CD4-positive, alpha-beta T cell (primary cell): ENCODE data around the gene WRNIP1. TPM values are rescaled to one million over a fixed set of nuclear protein-coding genes. Genes with fewer than 3 reads are reported as not detected.

Experiments
- ATAC-seq: fragments of 200-7000 bp; cut with Tn5 transposase; one replicate; pipeline ENCODE4 v1.10.0; 2022; ENCODE audit warnings: mild to moderate bottlenecking; ENCODE audit not compliant: poor library complexity
- CTCF ChIA-PET: fragments of 350-600 bp; sonication (Branson Sonifier 250); formaldehyde crosslinking; loops from one replicate; lab custom pipeline; 2021; ENCODE audit warnings: antibody characterized with exemption, inconsistent platforms; lab: Charles Lee
- POLR2A ChIA-PET: fragments of 350-600 bp; sonication (Branson Sonifier 250); formaldehyde crosslinking; loops from one replicate; lab custom pipeline; 2021; ENCODE audit warnings: antibody characterized with exemption, inconsistent platforms; lab: Charles Lee
- DNase-seq, 14 experiments: peaks; one replicate each; pipeline ENCODE4 v3.0.0-alpha.2; 2013 to 2020; ENCODE audit warnings: mixed read lengths in 2 of 14
- H3K27ac ChIP-seq, 2 donors: one replicate each; pipeline versions ENCODE4 v1.5.1 to v1.7.0; 2013; ENCODE audit warnings: low read length in 2 of 2, low read depth in 1 of 2, mild to moderate bottlenecking in 1 of 2
- H3K27me3 ChIP-seq, 2 experiments: 1 replicate in 1 of 2; 2 replicates in 1 of 2; pipeline versions ENCODE4 v1.6.1 to v1.7.0; 2013; ENCODE audit warnings: low read length in 2 of 2, control low read depth in 1 of 2, mild to moderate bottlenecking in 1 of 2, moderate library complexity in 1 of 2; ENCODE audit not compliant: insufficient read depth in 2 of 2, control insufficient read depth in 1 of 2
- H3K36me3 ChIP-seq: one replicate; pipeline ENCODE4 v1.6.1; 2013; ENCODE audit warnings: low read length, control low read depth; ENCODE audit not compliant: insufficient read depth
- H3K4me1 ChIP-seq: one replicate; pipeline ENCODE4 v1.6.1; 2013; ENCODE audit warnings: low read length, control low read depth; ENCODE audit not compliant: insufficient read depth
- H3K4me3 ChIP-seq: one replicate; pipeline ENCODE4 v1.5.1; 2013; ENCODE audit warnings: mild to moderate bottlenecking, low read length, moderate library complexity
- H3K9me3 ChIP-seq, 2 experiments: 1 replicate in 1 of 2; 2 replicates in 1 of 2; pipeline versions ENCODE4 v1.6.1 to v1.7.0; 2013; ENCODE audit warnings: low read length in 2 of 2, mild to moderate bottlenecking in 2 of 2, control low read depth in 1 of 2, moderate library complexity in 1 of 2; ENCODE audit not compliant: control insufficient read depth in 1 of 2, insufficient read depth in 1 of 2
- H3K27ac Mint-ChIP-seq: one replicate; pipeline ENCODE4 v1.8.0; 2020; ENCODE audit warnings: mixed read lengths
- H3K27me3 Mint-ChIP-seq: one replicate; pipeline ENCODE4 v1.8.0; 2021; ENCODE audit warnings: mixed read lengths
- H3K36me3 Mint-ChIP-seq: one replicate; pipeline ENCODE4 v1.8.0; 2021; ENCODE audit warnings: low read depth, mixed read lengths
- H3K4me1 Mint-ChIP-seq: one replicate; pipeline ENCODE4 v1.8.0; 2021; ENCODE audit warnings: low read depth, mixed read lengths
- H3K4me3 Mint-ChIP-seq: one replicate; pipeline ENCODE4 v1.8.0; 2020; ENCODE audit warnings: mild to moderate bottlenecking, mixed read lengths
- H3K9me3 Mint-ChIP-seq: one replicate; pipeline ENCODE4 v1.8.0; 2020; ENCODE audit warnings: mixed read lengths
- CTCF ChIP-seq: fragments of 200-600 bp; IDR thresholded peaks from one replicate; pipeline ENCODE4 v1.8.0; 2022; ENCODE audit warnings: antibody characterized with exemption, mild to moderate bottlenecking
- intact Hi-C, 2 experiments: fragments of 100-400 bp; cut with DNase I in 1 of 2; cut with micrococcal nuclease in 1 of 2; formaldehyde crosslinking; loops; one replicate each; pipeline versions ENCODE4 v1.15.1 to v1.9.0; 2023 to 2025; cut with DNase I, micrococcal nuclease
- total RNA-seq, 174 experiments: library from RNA in 2 of 174; stranded (reverse) in 2 of 174; gene quantifications; one replicate each; pipeline ENCODE4 v1.2.3 and lab custom pipeline; 2021 to 2026

The WRNIP1 gene
- total RNA-seq, 2 experiments from 2014 or later: 22.4 to 25.2 TPM

DNA sequence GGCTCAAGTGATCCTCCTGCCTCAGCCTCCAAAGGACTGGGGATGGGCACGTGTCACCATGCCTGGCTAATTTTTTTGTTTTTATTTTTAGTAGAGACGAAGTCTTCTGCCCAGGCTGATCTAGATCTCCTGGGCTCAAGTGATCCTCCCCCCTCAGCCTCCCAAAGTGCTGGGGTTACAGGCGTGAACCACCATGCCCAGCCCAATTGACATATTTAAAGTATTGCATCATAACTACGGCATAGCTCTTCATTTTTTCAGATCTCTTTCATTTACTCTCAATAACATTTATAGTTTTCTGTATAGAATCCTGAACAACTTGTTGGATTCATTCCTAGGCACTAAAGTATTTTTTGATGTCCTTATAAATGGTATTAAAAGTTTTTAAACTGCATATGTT lies 63.4 kb downstream of the WRNIP1 start:
- H3K27me3 Mint-ChIP-seq: no peaks in the 10 kb centered on the region
- ChIA-PET POLR2A (interaction anchor here (1.8 kb wide), 1 partner anchor 13 kb away, joined by 8 read pairs; the partner anchor contains the start of gene SERPINB1), CTCF (interaction anchor here (1.3 kb wide), 1 partner anchor 14 kb away, joined by 3 read pairs; no protein-coding TSS in a partner anchor)
- H3K4me1 Mint-ChIP-seq: peaks cover 5% of the 10 kb centered on the region
- Histone ChIP-seq H3K27me3 (no peaks in the 10 kb centered on the region), H3K4me1 (no peaks in the 10 kb centered on the region), H3K4me3 (no peak overlapping the region), H3K27ac (no peak overlapping the region), H3K36me3 (peaks cover 10% of the 10 kb centered on the region), H3K9me3 (no peaks in the 10 kb centered on the region)
- ATAC-seq: no peak
- no peak overlapping the region for H3K27ac Mint-ChIP-seq
- no peaks in the 10 kb centered on the region for H3K9me3 Mint-ChIP-seq
- intact Hi-C loops: no loop called here
- no peak for TF ChIP-seq CTCF
- peaks cover 19% of the 10 kb centered on the region for H3K36me3 Mint-ChIP-seq
- DNase-seq: no peak
- no peak overlapping the region for H3K4me3 Mint-ChIP-seq

DNA sequence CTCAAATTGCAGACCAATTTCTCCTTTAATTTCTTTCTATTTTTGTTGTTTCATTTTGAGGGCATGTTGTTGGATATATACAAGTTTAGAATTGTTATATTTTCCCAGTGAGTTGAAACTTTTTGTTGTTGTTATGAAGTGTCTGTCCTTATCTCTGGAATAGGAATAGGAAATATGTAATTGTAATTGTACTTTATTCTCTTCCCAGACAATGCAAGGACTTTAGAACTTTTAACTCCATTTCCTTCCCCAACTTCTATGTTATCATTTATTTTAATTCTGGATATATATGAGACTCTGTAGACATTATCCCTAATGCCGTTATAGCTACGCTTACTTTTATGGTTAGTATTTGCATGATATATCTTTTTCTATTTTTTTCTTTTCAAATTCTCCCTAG lies 64.1 kb downstream of the WRNIP1 start:
- ATAC-seq: no peak
- Histone ChIP-seq H3K27me3 (no peaks in the 10 kb centered on the region), H3K4me1 (no peaks in the 10 kb centered on the region), H3K4me3 (no peak overlapping the region), H3K9me3 (no peaks in the 10 kb centered on the region), H3K27ac (no peak overlapping the region), H3K36me3 (peaks cover 16% of the 10 kb centered on the region)
- Mint-ChIP-seq H3K27ac (no peak overlapping the region), H3K27me3 (no peaks in the 10 kb centered on the region), H3K4me1 (peaks cover 5% of the 10 kb centered on the region), H3K9me3 (no peaks in the 10 kb centered on the region), H3K36me3 (peaks cover 25% of the 10 kb centered on the region), H3K4me3 (no peak overlapping the region)
- POLR2A ChIA-PET: interaction anchor here (1.8 kb wide), 1 partner anchor 12 kb away, joined by 8 read pairs; the partner anchor contains the start of gene SERPINB1
- TF ChIP-seq CTCF: no peak
- CTCF ChIA-PET: interaction anchor here (0.6 to 1.3 kb wide), 2 partner anchors 13 to 1161 kb away, joined by 3 read pairs; no protein-coding TSS in a partner anchor
- intact Hi-C loops: no loop called here
- no peak for DNase-seq

DNA sequence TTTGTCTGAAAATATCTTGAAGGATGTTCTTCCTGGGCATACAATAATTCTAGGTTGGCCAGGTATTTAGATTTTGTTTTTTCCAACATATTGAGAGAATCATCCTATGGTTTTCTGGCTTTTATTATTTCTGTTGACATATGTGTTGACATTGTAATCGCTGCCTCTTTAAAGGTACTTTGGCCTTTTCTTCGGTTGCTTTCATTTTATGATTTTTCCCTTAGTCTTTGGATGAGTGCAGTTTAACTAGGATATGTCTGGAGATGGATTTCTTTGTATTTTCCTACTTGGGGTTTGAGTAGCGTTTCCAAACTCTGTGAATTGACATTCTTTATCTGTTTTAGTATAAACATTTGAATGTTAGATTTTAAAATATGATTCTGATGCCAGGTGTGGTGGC lies 65.0 kb downstream of the WRNIP1 start:
- TF ChIP-seq CTCF: no peak
- Mint-ChIP-seq H3K36me3 (peaks cover 34% of the 10 kb centered on the region), H3K27ac (no peak overlapping the region), H3K4me1 (peaks cover 5% of the 10 kb centered on the region), H3K27me3 (no peaks in the 10 kb centered on the region), H3K4me3 (no peak overlapping the region), H3K9me3 (no peaks in the 10 kb centered on the region)
- no peak overlapping the region for H3K27ac ChIP-seq
- ATAC-seq (no peak), DNase-seq (no peak)
- peaks cover 25% of the 10 kb centered on the region for H3K36me3 ChIP-seq
- intact Hi-C loops: no loop called here
- no peaks in the 10 kb centered on the region for H3K4me1 ChIP-seq
- H3K9me3 ChIP-seq: no peaks in the 10 kb centered on the region
- CTCF ChIA-PET: interaction anchor here (0.6 kb wide), 1 partner anchor 1160 kb away, joined by 3 read pairs; no protein-coding TSS in a partner anchor
- H3K27me3 ChIP-seq: no peaks in the 10 kb centered on the region
- no peak overlapping the region for H3K4me3 ChIP-seq
- POLR2A ChIA-PET: interaction anchor here (0.5 to 1.8 kb wide), 2 partner anchors 11 to 61 kb away, joined by 3 to 8 read pairs; partner anchors contain the start of gene SERPINB1
